Esophagus muscularis mucosa (tissue), 4 donors: ENCODE measurements around the gene CD40LG.

Experiments used
- CTCF ChIP-seq, 3 experiments: fragments of 200-600 bp in 2 of 3; fragments of 450-650 bp in 1 of 3; sonication (generic) in 2 of 3; IDR thresholded peaks; one replicate each; pipeline ENCODE4 v1.5.1; 2017 to 2019; ENCODE audit warnings: antibody characterized with exemption in 3 of 3, mild to moderate bottlenecking in 2 of 3, moderate library complexity in 1 of 3
- EP300 ChIP-seq: sonication (generic); formaldehyde crosslinking; IDR thresholded peaks from one replicate; pipeline ENCODE4 v1.6.1; 2017; ENCODE audit warnings: antibody characterized with exemption
- POLR2A ChIP-seq: fragments of 450-650 bp; IDR thresholded peaks from one replicate; pipeline ENCODE4 v1.6.1; 2017; ENCODE audit warnings: antibody characterized with exemption, moderate library complexity, mild to moderate bottlenecking, low read depth
- POLR2AphosphoS5 ChIP-seq, 2 donors: sonication (generic); formaldehyde crosslinking; IDR thresholded peaks; one replicate each; pipeline ENCODE4 v1.6.1; 2017; ENCODE audit warnings: antibody characterized with exemption in 2 of 2

GRCh38 chrX:136627409-136627808, 20.5 kb upstream of the CD40LG start:
- no peak for TF ChIP-seq POLR2A
- no peak for TF ChIP-seq CTCF (IDR thresholded peaks at IDR 0.05)
- no peak for TF ChIP-seq POLR2AphosphoS5 (IDR thresholded peaks at IDR 0.05)
- no peak for TF ChIP-seq EP300
